ENCODE data around the gene LHFPL6. TPM values are rescaled to one million over a fixed set of nuclear protein-coding genes. Genes with fewer than 3 reads are reported as not detected.

Gene LHFPL6
- total RNA-seq, 1 donor from 2014 or later = 0.45 TPM

- intact Hi-C loops (cut with micrococcal nuclease) = no loop called here
Measured at GRCh38 chr13:39521701-39522100, 81.3 kb downstream of the LHFPL6 start.

GRCh38 chr13:39516096-39516495 lies 86.9 kb downstream of the LHFPL6 start:
- intact Hi-C loops (cut with micrococcal nuclease) = no loop called here

- intact Hi-C loops (cut with micrococcal nuclease) = no loop called here
Measured at GRCh38 chr13:39515224-39515714, 87.7 kb downstream of the LHFPL6 start.

- intact Hi-C loops (cut with micrococcal nuclease) = no loop called here
Measured at GRCh38 chr13:39512687-39513086, 90.3 kb downstream of the LHFPL6 start.

GRCh38 chr13:39510316-39510695 lies 92.7 kb downstream of the LHFPL6 start:
- intact Hi-C loops (cut with micrococcal nuclease) = no loop called here

- intact Hi-C loops (cut with micrococcal nuclease) = no loop called here
Measured at GRCh38 chr13:39509616-39510315, 93.2 kb downstream of the LHFPL6 start.

- intact Hi-C loops (cut with micrococcal nuclease) = no loop called here
Measured at GRCh38 chr13:39506559-39507390, 96.2 kb downstream of the LHFPL6 start.

GRCh38 chr13:39505151-39505550 lies 97.8 kb downstream of the LHFPL6 start:
- intact Hi-C loops (cut with micrococcal nuclease) = no loop called here

GRCh38 chr13:39503048-39503447 lies 99.9 kb downstream of the LHFPL6 start:
- intact Hi-C loops (cut with micrococcal nuclease) = no loop called here

GRCh38 chr13:39501702-39502324 lies 101.2 kb downstream of the LHFPL6 start:
- intact Hi-C loops (cut with micrococcal nuclease) = no loop called here

- intact Hi-C loops (cut with micrococcal nuclease) = no loop called here
Measured at GRCh38 chr13:39499604-39500003, 103.4 kb downstream of the LHFPL6 start.

GRCh38 chr13:39498471-39499114 lies 104.4 kb downstream of the LHFPL6 start:
- intact Hi-C loops (cut with micrococcal nuclease) = no loop called here

- intact Hi-C loops (cut with micrococcal nuclease) = no loop called here
Measured at GRCh38 chr13:39496506-39496905, 106.5 kb downstream of the LHFPL6 start.

- intact Hi-C loops (cut with micrococcal nuclease) = no loop called here
Measured at GRCh38 chr13:39494633-39495032, 108.4 kb downstream of the LHFPL6 start.

GRCh38 chr13:39494006-39494405 lies 109.0 kb downstream of the LHFPL6 start:
- intact Hi-C loops (cut with micrococcal nuclease) = no loop called here

GRCh38 chr13:39490136-39490535 lies 112.9 kb downstream of the LHFPL6 start:
- intact Hi-C loops (cut with micrococcal nuclease) = no loop called here

GRCh38 chr13:39486758-39487157 lies 116.2 kb downstream of the LHFPL6 start:
- intact Hi-C loops (cut with micrococcal nuclease) = no loop called here

- intact Hi-C loops (cut with micrococcal nuclease) = no loop called here
Measured at GRCh38 chr13:39485314-39485700, 117.7 kb downstream of the LHFPL6 start.

GRCh38 chr13:39484506-39485313 lies 118.3 kb downstream of the LHFPL6 start:
- intact Hi-C loops (cut with micrococcal nuclease) = no loop called here

- intact Hi-C loops (cut with micrococcal nuclease) = no loop called here
Measured at GRCh38 chr13:39483326-39483725, 119.7 kb downstream of the LHFPL6 start.

GRCh38 chr13:39481491-39481890 lies 121.5 kb downstream of the LHFPL6 start:
- intact Hi-C loops (cut with micrococcal nuclease) = no loop called here

Data from T-helper 2 cell treated with Interferon-gamma antibody and Interleukin-4, amounts not matched to agents 100 ng/mL and 5 ng/mL, for 36 hours (primary cell).